ENCODE data around the gene POGZ. TPM values are rescaled to one million over a fixed set of nuclear protein-coding genes. Genes with fewer than 3 reads are reported as not detected.

Gene POGZ
- total RNA-seq = 60.6 TPM

GRCh38 chr1:151459331-151460046 lies at the start of gene POGZ:
Gene POGZ, minus strand, starts transcription at chr1:151459494. Its CDS starts 17,290 bp downstream, at chr1:151442204.
- H3K27me3 ChIP-seq = no peaks in the 10 kb centered on the region
- intact Hi-C loops (cut with DNase I) = no loop called here
- no peaks in the 10 kb centered on the region for H3K9me3 ChIP-seq
- H3K27ac ChIP-seq = peak within 1 kb of the TSS; percentile 98
- DNase-seq (ENCODE audit: extremely low spot score in 2 of 2) = peak in 1 of 2 donors; percentile 94
- peaks cover 34% of the 10 kb centered on the region for H3K4me1 ChIP-seq
- TF ChIP-seq CTCF (IDR thresholded peaks at IDR 0.05) (no peak), POLR2AphosphoS5 (IDR thresholded peaks at IDR 0.05; ENCODE audit: insufficient read depth in 1 of 2, low read depth in 1 of 2) (peak; percentile 79 to 82)
- no peaks in the 10 kb centered on the region for H3K36me3 ChIP-seq
- peak within 1 kb of the TSS; percentile 83 to 84 for H3K4me3 ChIP-seq

- Histone ChIP-seq H3K4me3 (no peak overlapping the region), H3K9me3 (no peaks in the 10 kb centered on the region), H3K4me1 (peaks cover 27% of the 10 kb centered on the region), H3K27ac (no peak overlapping the region), H3K27me3 (no peaks in the 10 kb centered on the region), H3K36me3 (no peaks in the 10 kb centered on the region)
- intact Hi-C loops (cut with DNase I) = no loop called here
- TF ChIP-seq CTCF (IDR thresholded peaks at IDR 0.05) = no peak
- no peak for TF ChIP-seq POLR2A (IDR thresholded peaks at IDR 0.05)
- peak in 1 of 2 donors; percentile 40 for TF ChIP-seq POLR2AphosphoS5 (IDR thresholded peaks at IDR 0.05; ENCODE audit: insufficient read depth in 1 of 2, low read depth in 1 of 2)
- no peak for DNase-seq (ENCODE audit: extremely low spot score in 2 of 2)
These were observed 49.5 kb upstream of the POGZ start for GRCh38 chr1:151508833-151509232.

GRCh38 chr1:151504759-151505158 lies 45.5 kb upstream of the POGZ start:
- Histone ChIP-seq H3K4me3 (no peak overlapping the region), H3K27me3 (no peaks in the 10 kb centered on the region), H3K36me3 (no peaks in the 10 kb centered on the region), H3K27ac (no peak overlapping the region), H3K4me1 (no peaks in the 10 kb centered on the region), H3K9me3 (no peaks in the 10 kb centered on the region)
- no peak for DNase-seq (ENCODE audit: extremely low spot score in 2 of 2)
- TF ChIP-seq CTCF (IDR thresholded peaks at IDR 0.05) = no peak
- TF ChIP-seq POLR2A (IDR thresholded peaks at IDR 0.05) = no peak
- TF ChIP-seq POLR2AphosphoS5 (IDR thresholded peaks at IDR 0.05; ENCODE audit: insufficient read depth in 1 of 2, low read depth in 1 of 2) = no peak
- intact Hi-C loops (cut with DNase I) = no loop called here

GRCh38 chr1:151504252-151504651 lies 45.0 kb upstream of the POGZ start:
- TF ChIP-seq CTCF (IDR thresholded peaks at IDR 0.05) = no peak
- no peak for TF ChIP-seq POLR2A (IDR thresholded peaks at IDR 0.05)
- no peak for TF ChIP-seq POLR2AphosphoS5 (IDR thresholded peaks at IDR 0.05; ENCODE audit: insufficient read depth in 1 of 2, low read depth in 1 of 2)
- intact Hi-C loops (cut with DNase I) = no loop called here
- Histone ChIP-seq H3K9me3 (no peaks in the 10 kb centered on the region), H3K36me3 (no peaks in the 10 kb centered on the region), H3K27me3 (no peaks in the 10 kb centered on the region), H3K27ac (no peak overlapping the region), H3K4me1 (no peaks in the 10 kb centered on the region), H3K4me3 (no peak overlapping the region)
- DNase-seq (ENCODE audit: extremely low spot score in 2 of 2) = no peak
